HepG2 (cell line): ENCODE results near the gene FURIN. TPM values are rescaled to one million over a fixed set of nuclear protein-coding genes. Genes with fewer than 3 reads are reported as not detected.
A peak's percentile ranks its signal among the peaks of the same experiment; 100 is the strongest.

Experiments used
- CREB3 ChIP-seq: sonication (generic); formaldehyde crosslinking; IDR thresholded peaks from 2 replicates; pipeline ENCODE4 v1.5.0; 2020; ENCODE audit warnings: missing genetic modification reagents
- ESRRA ChIP-seq: sonication (generic); formaldehyde crosslinking; IDR thresholded peaks from 2 replicates; pipeline ENCODE4 v1.5.1; 2020; ENCODE audit warnings: mild to moderate bottlenecking, low read depth, missing genetic modification reagents
- GMEB1 ChIP-seq: sonication (generic); formaldehyde crosslinking; IDR thresholded peaks from 2 replicates; pipeline ENCODE4 v1.5.1; 2020; ENCODE audit warnings: missing genetic modification reagents, mild to moderate bottlenecking, borderline replicate concordance
- HMGXB4 ChIP-seq, 2 experiments: sonication (generic) in 1 of 2; formaldehyde crosslinking in 1 of 2; IDR thresholded peaks; 2 replicates each; pipeline versions ENCODE4 v1.4.0 to v1.6.1; 2018 to 2020; ENCODE audit warnings: missing genetic modification reagents in 2 of 2, borderline replicate concordance in 1 of 2, low read depth in 1 of 2, mild to moderate bottlenecking in 1 of 2, missing biosample characterization in 1 of 2
- IKZF5 ChIP-seq: IDR thresholded peaks from 2 replicates; pipeline ENCODE4 v1.6.1; 2018; ENCODE audit warnings: missing genetic modification reagents, mild to moderate bottlenecking, missing compliant biosample characterization
- MAX ChIP-seq: IDR thresholded peaks from 2 replicates; pipeline ENCODE4 v1.6.1; 2012; ENCODE audit warnings: inconsistent platforms
- MTA3 ChIP-seq: sonication (generic); formaldehyde crosslinking; IDR thresholded peaks from 2 replicates; pipeline ENCODE4 v1.4.0; 2020; ENCODE audit warnings: missing genetic modification reagents
- PHF20 ChIP-seq: sonication (generic); formaldehyde crosslinking; IDR thresholded peaks from 2 replicates; pipeline ENCODE4 v1.5.0; 2020; ENCODE audit warnings: mild to moderate bottlenecking, missing genetic modification reagents
- SOX6 ChIP-seq, 2 experiments: fragments of 450-650 bp in 1 of 2; sonication (generic) in 1 of 2; formaldehyde crosslinking in 1 of 2; IDR thresholded peaks; 2 replicates each; pipeline versions ENCODE4 v1.4.0 to v1.6.1; 2017 to 2020; ENCODE audit warnings: antibody characterized with exemption in 1 of 2, mild to moderate bottlenecking in 1 of 2, missing genetic modification reagents in 1 of 2
- TBP ChIP-seq: sonication (generic); formaldehyde crosslinking; IDR thresholded peaks from 2 replicates; pipeline ENCODE4 v1.5.0; 2020; ENCODE audit warnings: missing genetic modification reagents
- ZBTB37 ChIP-seq: sonication (generic); formaldehyde crosslinking; IDR thresholded peaks from 2 replicates; pipeline ENCODE4 v1.4.0; 2020; ENCODE audit warnings: mild to moderate bottlenecking, missing genetic modification reagents
- ZNF225 ChIP-seq: sonication (generic); formaldehyde crosslinking; IDR thresholded peaks from 2 replicates; pipeline ENCODE4 v1.4.0; 2020; ENCODE audit warnings: mild to moderate bottlenecking, missing genetic modification reagents
- ZNF275 ChIP-seq: sonication (generic); formaldehyde crosslinking; IDR thresholded peaks from 2 replicates; pipeline ENCODE4 v1.8.0; 2022; ENCODE audit warnings: missing genetic modification reagents, mild to moderate bottlenecking, inconsistent platforms, borderline replicate concordance
- ZNF563 ChIP-seq: sonication (generic); formaldehyde crosslinking; IDR thresholded peaks from 2 replicates; pipeline ENCODE4 v1.8.0; 2022; ENCODE audit warnings: mild to moderate bottlenecking, moderate library complexity, missing genetic modification reagents
- ZNF777 ChIP-seq: sonication (generic); formaldehyde crosslinking; IDR thresholded peaks from 2 replicates; pipeline ENCODE4 v1.4.0; 2020; ENCODE audit warnings: missing genetic modification reagents
- ZNF83 ChIP-seq: sonication (generic); formaldehyde crosslinking; IDR thresholded peaks from 2 replicates; pipeline ENCODE4 v1.4.0; 2020; ENCODE audit warnings: missing genetic modification reagents, mild to moderate bottlenecking, borderline replicate concordance
- polyA plus RNA-seq, 8 experiments: library from polyadenylated mRNA; depleted of rRNA in 3 of 8; stranded (reverse) in 7 of 8; unstranded in 1 of 8; fragments of >200 nt; fragmentation: Illumina TruSeq in 4 of 8; extraction: Trizol in 4 of 8; gene quantifications; 2 replicates each; pipeline versions ENCODE4 v1.2.1 to v1.2.3, GENCODE V29; 2011 to 2016; ENCODE audit warnings: low read depth in 4 of 8, missing spikeins in 1 of 8, mixed read lengths in 1 of 8; ENCODE audit not compliant: insufficient read depth in 1 of 8
- total RNA-seq, 5 experiments: library from RNA; depleted of rRNA; stranded (reverse); fragments of >200 nt; fragmentation: Illumina TruSeq; extraction: Trizol; gene quantifications; 2 replicates each; pipeline ENCODE4 v1.2.3, GENCODE V29; 2016; ENCODE audit warnings: low read depth in 1 of 5

The FURIN gene
- total and polyA plus RNA-seq, 2 of the 13 experiments (the other 11 are each of a cell fraction or from before 2014, with no cell fraction given) = 15.2 to 17.4 TPM

GRCh38 chr15:90902840-90903732 lies 34.7 kb downstream of the FURIN start, which contains the start of gene MAN2A2 (continued):
- 0 out of 2 replicates have a peak, but pooled peaks have one; percentile 39 for TF ChIP-seq ZBTB37 (CRISPR knock-in tag)
- TF ChIP-seq ZNF563 = peak; percentile 37
- TF ChIP-seq ZNF275 = no peak
- TF ChIP-seq SOX6 (IDR thresholded peaks at IDR 0.05) = no peak
- peak; percentile 43 for TF ChIP-seq SOX6 (CRISPR knock-in tag; IDR thresholded peaks at IDR 0.05)
- 0 out of 2 replicates have a peak, but pooled peaks have one; percentile 7 for TF ChIP-seq ESRRA
- peak; percentile 76 for TF ChIP-seq ZNF777 (CRISPR knock-in tag)
- TF ChIP-seq MTA3 = no peak
- TF ChIP-seq PHF20 (CRISPR knock-in tag) = no peak
- TF ChIP-seq CREB3 = peak; percentile 45; the same call in 1 of the 2 replicates
- 0 out of 2 replicates have a peak, but pooled peaks have one; percentile 26 for TF ChIP-seq MAX
- no peak; the same call in 1 of the 2 replicates for TF ChIP-seq GMEB1
- TF ChIP-seq TBP (CRISPR knock-in tag) = no peak
- no peak for TF ChIP-seq ZNF225
- peak in 1 of 2 experiments; percentile 74; a peak in 2 of 4 replicates for TF ChIP-seq HMGXB4 (CRISPR knock-in tag; IDR thresholded peaks at IDR 0.05; ENCODE audit: borderline replicate concordance in 1 of 2, low read depth in 1 of 2)
- TF ChIP-seq IKZF5 (CRISPR knock-in tag) = peak; percentile 28; the same call in 1 of the 2 replicates
- 0 out of 2 replicates have a peak, but pooled peaks have one; percentile 72 for TF ChIP-seq ZNF83 (CRISPR knock-in tag)
